Measurements from ENCODE around the gene AMDHD1.

The AMDHD1 gene

GRCh38 chr12:95980437-95980836, 37.3 kb downstream of the AMDHD1 start:
- no peak overlapping the region for H2BK120ac ChIP-seq (ENCODE audit: insufficient read depth, low read length, poor library complexity)
- H3K18ac ChIP-seq (ENCODE audit: low read length) = no peak overlapping the region
- H3K79me2 ChIP-seq (ENCODE audit: control insufficient read depth, insufficient read depth, low read length, poor library complexity) = no peaks in the 10 kb centered on the region
- H3K27me3 ChIP-seq (ENCODE audit: insufficient read depth, low read length) = no peaks in the 10 kb centered on the region
- no peak overlapping the region for H2AFZ ChIP-seq (ENCODE audit: insufficient read depth, low read length, poor library complexity)
- H2AK5ac ChIP-seq (ENCODE audit: low read length) = no peak overlapping the region
- no peak overlapping the region for H2BK12ac ChIP-seq (ENCODE audit: low read length)
- H3K9ac ChIP-seq (ENCODE audit: low read length) = no peak overlapping the region
- H2BK5ac ChIP-seq (ENCODE audit: low read depth, low read length, poor library complexity) = no peak overlapping the region
- no peak overlapping the region for H3K27ac ChIP-seq (ENCODE audit: low read depth, low read length)
- no CpG with 5 or more reads among the region's 5 CpGs for WGBS (ENCODE audit: extremely low coverage, insufficient coverage, insufficient read length)
- H3K23ac ChIP-seq (ENCODE audit: low read length) = no peak overlapping the region
- H4K12ac ChIP-seq (ENCODE audit: low read depth, low read length) = no peak overlapping the region
- H4K8ac ChIP-seq (ENCODE audit: low read depth, low read length) = no peak overlapping the region
- H4K91ac ChIP-seq (ENCODE audit: low read depth, low read length) = no peak overlapping the region
- no peak overlapping the region for H3K4me3 ChIP-seq (ENCODE audit: low read depth, low read length)
- no peaks in the 10 kb centered on the region for H3K36me3 ChIP-seq (ENCODE audit: control insufficient read depth in 1 of 2, insufficient read depth in 2 of 2, low read length in 2 of 2)
- no peaks in the 10 kb centered on the region for H3K9me3 ChIP-seq (ENCODE audit: insufficient read depth, low read depth, low read length)
- no peak overlapping the region for H3K14ac ChIP-seq (ENCODE audit: low read length)
- no peaks in the 10 kb centered on the region for H3K79me1 ChIP-seq (ENCODE audit: low read length)
- no peak overlapping the region for H3K4ac ChIP-seq (ENCODE audit: low read depth, low read length)
- no peak for DNase-seq
- H3K4me1 ChIP-seq (ENCODE audit: control insufficient read depth in 1 of 2, insufficient read depth in 2 of 2, low read length in 2 of 2) = peaks cover 4 to 6% of the 10 kb centered on the region in 2 experiments
- H3K4me2 ChIP-seq (ENCODE audit: low read length) = no peak overlapping the region

DNA sequence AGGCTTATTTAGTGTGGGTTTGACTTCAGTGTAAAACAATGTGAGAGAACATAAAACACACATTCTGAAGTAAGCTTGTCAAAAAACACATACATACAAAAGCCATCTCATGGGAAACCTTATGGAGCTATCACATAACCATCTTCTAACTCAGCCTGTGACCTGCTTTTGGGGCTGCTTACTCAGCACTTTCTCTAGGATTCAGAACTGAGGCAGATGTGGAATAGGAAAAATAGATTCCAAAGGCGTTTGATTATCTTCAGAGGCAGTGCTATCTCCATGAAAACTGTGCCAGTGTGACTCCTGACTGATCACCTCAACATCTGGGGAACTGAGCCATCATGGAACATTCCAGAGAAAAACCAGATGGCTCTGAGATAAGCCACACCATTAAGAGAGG, 39.5 kb downstream of the AMDHD1 start:
- Histone ChIP-seq H3K14ac (ENCODE audit: low read length) (no peak overlapping the region), H3K4me1 (ENCODE audit: control insufficient read depth in 1 of 2, insufficient read depth in 2 of 2, low read length in 2 of 2) (no peaks in the 10 kb centered on the region), H3K79me1 (ENCODE audit: low read length) (no peaks in the 10 kb centered on the region), H3K4me3 (ENCODE audit: low read depth, low read length) (no peak overlapping the region), H3K36me3 (ENCODE audit: control insufficient read depth in 1 of 2, insufficient read depth in 2 of 2, low read length in 2 of 2) (no peaks in the 10 kb centered on the region), H4K91ac (ENCODE audit: low read depth, low read length) (no peak overlapping the region), H2AK5ac (ENCODE audit: low read length) (no peak overlapping the region), H4K12ac (ENCODE audit: low read depth, low read length) (no peak overlapping the region), H3K4me2 (ENCODE audit: low read length) (no peak overlapping the region), H3K18ac (ENCODE audit: low read length) (no peak overlapping the region), H2BK120ac (ENCODE audit: insufficient read depth, low read length, poor library complexity) (no peak overlapping the region), H3K9ac (ENCODE audit: low read length) (no peak overlapping the region), H3K27me3 (ENCODE audit: insufficient read depth, low read length) (no peaks in the 10 kb centered on the region), H4K8ac (ENCODE audit: low read depth, low read length) (no peak overlapping the region), H2BK5ac (ENCODE audit: low read depth, low read length, poor library complexity) (no peak overlapping the region), H2AFZ (ENCODE audit: insufficient read depth, low read length, poor library complexity) (no peak overlapping the region), H3K23ac (ENCODE audit: low read length) (no peak overlapping the region), H2BK12ac (ENCODE audit: low read length) (no peak overlapping the region), H3K4ac (ENCODE audit: low read depth, low read length) (no peak overlapping the region), H3K9me3 (ENCODE audit: insufficient read depth, low read depth, low read length) (no peaks in the 10 kb centered on the region), H3K27ac (ENCODE audit: low read depth, low read length) (no peak overlapping the region), H3K79me2 (ENCODE audit: control insufficient read depth, insufficient read depth, low read length, poor library complexity) (no peaks in the 10 kb centered on the region)
- DNase-seq = no peak
- no CpG with 5 or more reads among the region's 1 CpG for WGBS (ENCODE audit: extremely low coverage, insufficient coverage, insufficient read length)

DNA sequence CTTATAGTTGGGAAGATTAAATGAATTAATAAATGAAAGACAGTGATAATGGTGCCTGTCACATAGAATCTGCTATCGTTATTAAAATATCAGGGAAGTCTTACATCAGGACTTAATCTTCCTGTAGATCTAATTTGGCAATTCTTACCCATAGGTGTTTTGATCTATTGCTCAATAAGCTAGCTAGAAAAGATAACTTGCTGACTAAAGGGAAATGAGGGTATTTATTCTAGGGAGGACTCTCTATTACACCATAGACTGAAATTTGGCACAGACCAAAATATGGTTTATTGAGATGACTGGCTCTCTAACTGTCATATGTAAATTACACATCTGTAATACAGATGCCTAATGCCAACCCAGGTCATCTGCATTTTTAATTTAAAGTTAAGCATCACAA, 41.6 kb downstream of the AMDHD1 start:
- Histone ChIP-seq H3K4me1 (ENCODE audit: control insufficient read depth in 1 of 2, insufficient read depth in 2 of 2, low read length in 2 of 2) (no peaks in the 10 kb centered on the region), H3K4me2 (ENCODE audit: low read length) (no peak overlapping the region), H2BK5ac (ENCODE audit: low read depth, low read length, poor library complexity) (no peak overlapping the region), H3K4ac (ENCODE audit: low read depth, low read length) (no peak overlapping the region), H3K27me3 (ENCODE audit: insufficient read depth, low read length) (no peaks in the 10 kb centered on the region), H3K79me2 (ENCODE audit: control insufficient read depth, insufficient read depth, low read length, poor library complexity) (no peaks in the 10 kb centered on the region), H4K12ac (ENCODE audit: low read depth, low read length) (no peak overlapping the region), H4K8ac (ENCODE audit: low read depth, low read length) (no peak overlapping the region), H2BK12ac (ENCODE audit: low read length) (no peak overlapping the region), H3K23ac (ENCODE audit: low read length) (no peak overlapping the region), H4K91ac (ENCODE audit: low read depth, low read length) (no peak overlapping the region), H3K9me3 (ENCODE audit: insufficient read depth, low read depth, low read length) (no peaks in the 10 kb centered on the region), H2BK120ac (ENCODE audit: insufficient read depth, low read length, poor library complexity) (no peak overlapping the region), H2AFZ (ENCODE audit: insufficient read depth, low read length, poor library complexity) (no peak overlapping the region), H3K9ac (ENCODE audit: low read length) (no peak overlapping the region), H3K27ac (ENCODE audit: low read depth, low read length) (no peak overlapping the region), H3K4me3 (ENCODE audit: low read depth, low read length) (no peak overlapping the region), H3K14ac (ENCODE audit: low read length) (no peak overlapping the region), H3K79me1 (ENCODE audit: low read length) (no peaks in the 10 kb centered on the region), H3K36me3 (ENCODE audit: control insufficient read depth in 1 of 2, insufficient read depth in 2 of 2, low read length in 2 of 2) (no peaks in the 10 kb centered on the region), H3K18ac (ENCODE audit: low read length) (no peak overlapping the region), H2AK5ac (ENCODE audit: low read length) (no peak overlapping the region)
- no CpG with 5 or more reads among the region's 1 CpG for WGBS (ENCODE audit: extremely low coverage, insufficient coverage, insufficient read length)
- DNase-seq = no peak

DNA sequence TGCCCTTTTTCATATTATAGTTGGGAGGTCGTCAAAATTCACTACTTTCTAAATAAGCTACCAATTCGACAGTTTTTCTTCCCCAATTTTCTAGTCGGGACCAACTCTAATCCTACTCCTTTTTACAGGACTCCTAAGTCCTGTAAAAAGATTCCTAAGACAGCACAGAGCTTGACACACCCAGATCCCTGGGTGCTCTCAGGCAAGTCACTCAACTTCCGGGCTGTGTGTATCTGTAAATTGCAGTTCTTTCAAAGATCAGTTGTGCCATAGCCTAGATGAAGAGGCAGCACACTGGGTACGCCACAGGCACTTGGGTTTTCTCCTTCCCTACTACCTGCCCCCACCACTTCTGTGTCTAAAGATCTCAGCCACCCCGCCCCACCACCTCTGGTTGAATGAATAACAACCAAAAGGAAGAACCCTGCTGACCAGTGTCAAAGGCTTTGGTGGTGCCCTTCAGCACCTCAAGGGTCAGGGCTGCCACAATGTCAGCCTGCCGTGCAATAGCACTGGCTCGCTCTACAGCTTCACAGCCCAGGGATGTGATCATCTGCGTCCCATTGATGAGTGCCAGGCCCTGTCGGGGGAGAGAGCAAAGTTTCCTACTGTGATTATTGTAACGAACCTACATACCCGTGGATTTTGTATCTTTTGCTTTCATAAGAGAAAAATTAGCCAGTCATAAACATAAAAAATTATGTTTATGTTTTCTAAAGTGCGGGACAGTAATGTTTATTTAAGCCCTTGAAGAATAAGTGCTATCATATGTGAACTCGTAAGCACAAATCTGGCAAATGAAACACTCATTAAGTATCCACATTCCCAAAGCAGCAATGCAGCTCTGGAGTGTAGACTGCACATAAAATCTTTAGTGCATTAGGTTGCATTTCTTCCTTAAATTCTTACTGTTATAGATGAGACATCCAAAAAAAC, 43.8 kb downstream of the AMDHD1 start:
- Histone ChIP-seq H2BK12ac (ENCODE audit: low read length) (no peak overlapping the region), H4K91ac (ENCODE audit: low read depth, low read length) (no peak overlapping the region), H3K4me3 (ENCODE audit: low read depth, low read length) (no peak overlapping the region), H2AK5ac (ENCODE audit: low read length) (no peak overlapping the region), H3K18ac (ENCODE audit: low read length) (no peak overlapping the region), H3K4me1 (ENCODE audit: control insufficient read depth in 1 of 2, insufficient read depth in 2 of 2, low read length in 2 of 2) (no peaks in the 10 kb centered on the region), H3K14ac (ENCODE audit: low read length) (no peak overlapping the region), H2AFZ (ENCODE audit: insufficient read depth, low read length, poor library complexity) (no peak overlapping the region), H2BK120ac (ENCODE audit: insufficient read depth, low read length, poor library complexity) (no peak overlapping the region), H3K79me1 (ENCODE audit: low read length) (no peaks in the 10 kb centered on the region), H4K8ac (ENCODE audit: low read depth, low read length) (no peak overlapping the region), H3K36me3 (ENCODE audit: control insufficient read depth in 1 of 2, insufficient read depth in 2 of 2, low read length in 2 of 2) (no peaks in the 10 kb centered on the region), H4K12ac (ENCODE audit: low read depth, low read length) (no peak overlapping the region), H3K79me2 (ENCODE audit: control insufficient read depth, insufficient read depth, low read length, poor library complexity) (no peaks in the 10 kb centered on the region), H2BK5ac (ENCODE audit: low read depth, low read length, poor library complexity) (no peak overlapping the region), H3K9me3 (ENCODE audit: insufficient read depth, low read depth, low read length) (no peaks in the 10 kb centered on the region), H3K27me3 (ENCODE audit: insufficient read depth, low read length) (no peaks in the 10 kb centered on the region), H3K9ac (ENCODE audit: low read length) (no peak overlapping the region), H3K23ac (ENCODE audit: low read length) (no peak overlapping the region), H3K4ac (ENCODE audit: low read depth, low read length) (no peak overlapping the region), H3K4me2 (ENCODE audit: low read length) (no peak overlapping the region), H3K27ac (ENCODE audit: low read depth, low read length) (no peak overlapping the region)
- no peak for DNase-seq
- WGBS (ENCODE audit: extremely low coverage, insufficient coverage, insufficient read length) = no CpG with 5 or more reads among the region's 14 CpGs
